ENCODE results near the gene ZMIZ2.

Gene ZMIZ2

GRCh38 chr7:44805950-44806349, 57.3 kb downstream of the ZMIZ2 start:
- DNase-seq = no peak

GRCh38 chr7:44808914-44809393, 60.3 kb downstream of the ZMIZ2 start:
- no peak for DNase-seq

GRCh38 chr7:44811093-44811492, 62.4 kb downstream of the ZMIZ2 start:
- DNase-seq = no peak

- DNase-seq = no peak
These were observed 62.9 kb downstream of the ZMIZ2 start for GRCh38 chr7:44811571-44811970.

GRCh38 chr7:44814919-44815318, 66.3 kb downstream of the ZMIZ2 start:
- DNase-seq = no peak

- DNase-seq = no peak
These were observed 70.6 kb downstream of the ZMIZ2 start for GRCh38 chr7:44819292-44819691.
